LNCaP clone FGC (cell line): Measurements from ENCODE around the gene SMAD1.

Experiments
- DNase-seq: peaks from one replicate; pipeline ENCODE4 v3.0.0-alpha.2; 2011; ENCODE audit warnings: low read depth
- H3K4me3 ChIP-seq: 2 replicates; pipeline ENCODE4 v1.5.1; 2011; ENCODE audit warnings: mild to moderate bottlenecking, low read depth, low read length, control low read depth
- CTCF ChIP-seq: IDR thresholded peaks from 2 replicates; pipeline ENCODE4 v1.5.1; 2012; ENCODE audit warnings: mild to moderate bottlenecking; ENCODE audit not compliant: control insufficient read depth, insufficient read depth; ENCODE audit errors: extremely low read depth

Gene SMAD1

GRCh38 chr4:145488310-145488709, 6.7 kb downstream of the SMAD1 start:
- no peak for DNase-seq
- no peak for TF ChIP-seq CTCF
- H3K4me3 ChIP-seq, result no peak overlapping the region

- no peak overlapping the region for H3K4me3 ChIP-seq
- no peak for DNase-seq
- TF ChIP-seq CTCF, result no peak
Measured at GRCh38 chr4:145489556-145489955, 7.9 kb downstream of the SMAD1 start.

- no peak for DNase-seq
- no peak overlapping the region for H3K4me3 ChIP-seq
- no peak for TF ChIP-seq CTCF
Measured at GRCh38 chr4:145490361-145490760, 8.7 kb downstream of the SMAD1 start.

GRCh38 chr4:145490796-145491195, 9.1 kb downstream of the SMAD1 start:
- no peak for TF ChIP-seq CTCF
- H3K4me3 ChIP-seq, result no peak overlapping the region

GRCh38 chr4:145492376-145492775, 10.7 kb downstream of the SMAD1 start:
- no peak for DNase-seq
- no peak overlapping the region for H3K4me3 ChIP-seq
- TF ChIP-seq CTCF, result no peak

More at GRCh38 chr4:145490796-145491195, 9.1 kb downstream of the SMAD1 start:
- no peak for DNase-seq

- no peak for TF ChIP-seq CTCF
- no peak overlapping the region for H3K4me3 ChIP-seq
- no peak for DNase-seq
Measured at GRCh38 chr4:145493166-145493565, 11.5 kb downstream of the SMAD1 start.

- no peak overlapping the region for H3K4me3 ChIP-seq
- no peak for TF ChIP-seq CTCF
- no peak for DNase-seq
Measured at GRCh38 chr4:145494666-145495270, 13.1 kb downstream of the SMAD1 start.
